K562 (cell line): ENCODE results near the gene CEMIP. TPM values are rescaled to one million over a fixed set of nuclear protein-coding genes. Genes with fewer than 3 reads are reported as not detected.

Source experiments
- CC2D1A ChIP-seq: fragments of 450-650 bp; IDR thresholded peaks from 2 replicates; pipeline ENCODE4 v1.6.1; 2017; ENCODE audit warnings: mild to moderate bottlenecking
- CGGBP1 ChIP-seq: fragments of 250-450 bp; sonication (Bioruptor Pico); IDR thresholded peaks from 2 replicates; pipeline ENCODE4 v1.9.0; 2021; ENCODE audit warnings: mild to moderate bottlenecking
- CHAMP1 ChIP-seq: fragments of 450-650 bp; IDR thresholded peaks from 2 replicates; pipeline ENCODE4 v1.6.1; 2016; ENCODE audit warnings: mild to moderate bottlenecking
- NFATC3 ChIP-seq: fragments of 450-650 bp; IDR thresholded peaks from 2 replicates; pipeline ENCODE4 v1.6.1; 2017; ENCODE audit warnings: mild to moderate bottlenecking
- PHB ChIP-seq: fragments of 250-450 bp; sonication (Bioruptor Pico); IDR thresholded peaks from 2 replicates; pipeline ENCODE4 v1.5.0; 2021
- PHTF2 ChIP-seq: fragments of 250-450 bp; sonication (Bioruptor Pico); IDR thresholded peaks from 2 replicates; pipeline ENCODE4 v1.5.0; 2021; ENCODE audit warnings: mild to moderate bottlenecking
- REST ChIP-seq, 2 experiments: fragments of 450-650 bp; formaldehyde crosslinking in 1 of 2; IDR thresholded peaks; 2 replicates each; pipeline versions ENCODE4 v1.4.0 to v1.6.1; 2014 to 2020; ENCODE audit warnings: mild to moderate bottlenecking in 2 of 2, borderline replicate concordance in 1 of 2, low read depth in 1 of 2
- SMAD2 ChIP-seq: fragments of 150-350 bp; IDR thresholded peaks from 2 replicates; pipeline ENCODE4 v1.6.1; 2014; ENCODE audit warnings: low read depth, mild to moderate bottlenecking, low read length
- SNIP1 ChIP-seq: fragments of 450-650 bp; IDR thresholded peaks from 2 replicates; pipeline ENCODE4 v1.7.1; 2017; ENCODE audit warnings: low read depth, mild to moderate bottlenecking
- SNRNP70 ChIP-seq: fragments of 200-400 bp; formaldehyde crosslinking; optimal IDR thresholded peaks from 2 replicates; pipeline ENCODE3; 2017; ENCODE audit warnings: low read depth, low read length
- TARDBP ChIP-seq: fragments of 450-650 bp; IDR thresholded peaks from 2 replicates; pipeline ENCODE4 v1.6.1; 2016
- UBTF ChIP-seq, 2 experiments: IDR thresholded peaks; 2 replicates each; pipeline ENCODE4 v1.6.1; 2012; ENCODE audit warnings: improper control_type of control experiment in 2 of 2, low read depth in 2 of 2, low read length in 2 of 2, borderline replicate concordance in 1 of 2
- XRCC3 ChIP-seq: fragments of 450-650 bp; IDR thresholded peaks from 2 replicates; pipeline ENCODE4 v1.6.1; 2017; ENCODE audit warnings: mild to moderate bottlenecking, moderate library complexity
- YY1 ChIP-seq, 3 experiments: IDR thresholded peaks; 2 replicates each; pipeline ENCODE4 v1.6.1; 2011; ENCODE audit warnings: low read length in 2 of 3, mild to moderate bottlenecking in 2 of 3, moderate library complexity in 2 of 3, borderline replicate concordance in 1 of 3, control low read depth in 1 of 3, low read depth in 1 of 3; ENCODE audit not compliant: insufficient read depth in 3 of 3, insufficient replicate concordance in 2 of 3, control insufficient read depth in 1 of 3, insufficient read length in 1 of 3; ENCODE audit errors: extremely low read depth in 1 of 3
- ZFPM2 ChIP-seq: fragments of 250-450 bp; sonication (Bioruptor Pico); IDR thresholded peaks from 2 replicates; pipeline ENCODE4 v1.5.1; 2022; ENCODE audit warnings: mild to moderate bottlenecking
- ZNF764 ChIP-seq: fragments of 250-450 bp; sonication (Bioruptor Pico); IDR thresholded peaks from 2 replicates; pipeline ENCODE4 v1.4.0; 2020; ENCODE audit warnings: low read depth, mild to moderate bottlenecking, moderate library complexity
- polyA plus RNA-seq, 8 experiments: library from polyadenylated mRNA; depleted of rRNA in 4 of 8; stranded (reverse) in 5 of 8; unstranded in 3 of 8; fragments of >200 nt; fragmentation: Nextera tagmentation in 2 of 8; fragmentation: Illumina TruSeq in 1 of 8; extraction: Ambion mirVana in 2 of 8; extraction: Trizol in 1 of 8; gene quantifications; 2 replicates each; pipeline versions ENCODE4 v1.2.1 to v1.2.3, GENCODE V29; 2011 to 2014; ENCODE audit warnings: inconsistent platforms in 1 of 8, missing spikeins in 1 of 8
- total RNA-seq, 7 experiments: library from RNA; depleted of rRNA in 6 of 7; stranded (reverse); fragments of >200 nt in 6 of 7; fragmentation: Illumina TruSeq in 2 of 7; extraction: Trizol in 2 of 7; gene quantifications; 2 replicates each; pipeline versions ENCODE4 v1.2.1 to v1.2.3, GENCODE V29; 2011 to 2021; ENCODE audit warnings: low replicate concordance in 1 of 7

The CEMIP gene
- total and polyA plus RNA-seq, 9 of the 15 experiments (the other 6 are each of a cell fraction or from before 2014, with no cell fraction given) = 0.33 TPM; not detected in 8

GRCh38 chr15:80996247-80996646 is 217.1 kb downstream of the CEMIP start (continued):
- peak; percentile 51; the same call in 1 of the 2 replicates for TF ChIP-seq CHAMP1
- no peak for TF ChIP-seq SNIP1
- TF ChIP-seq CC2D1A = 0 out of 2 replicates have a peak, but pooled peaks have one; percentile 43
- TF ChIP-seq YY1 (IDR thresholded peaks at IDR 0.05; ENCODE audit: borderline replicate concordance in 1 of 3, control insufficient read depth in 1 of 3, extremely low read depth in 1 of 3, insufficient read depth in 3 of 3, insufficient read length in 1 of 3, insufficient replicate concordance in 2 of 3, low read depth in 1 of 3, low read length in 2 of 3) = no peak
- no peak for TF ChIP-seq SMAD2
- no peak for TF ChIP-seq NFATC3
- TF ChIP-seq TARDBP = no peak
- no peak for TF ChIP-seq ZNF764
- TF ChIP-seq PHB (CRISPR knock-in tag) = no peak
- TF ChIP-seq UBTF (IDR thresholded peaks at IDR 0.05; ENCODE audit: borderline replicate concordance in 1 of 2, low read depth in 2 of 2, low read length in 2 of 2) = no peak
- TF ChIP-seq PHTF2 = no peak
- no peak for TF ChIP-seq SNRNP70
- TF ChIP-seq ZFPM2 = no peak
- no peak for TF ChIP-seq XRCC3
- TF ChIP-seq CGGBP1 = no peak
- TF ChIP-seq REST (IDR thresholded peaks at IDR 0.05; ENCODE audit: borderline replicate concordance) = peak; percentile 76
- no peak for TF ChIP-seq REST (CRISPR knock-in tag; IDR thresholded peaks at IDR 0.05; ENCODE audit: low read depth)
